ENCODE data around the gene RNF144A.
"Not testable (repeated sequence)": the region's sequence is repeated elsewhere in the genome, so short reads cannot be mapped to it uniquely, and the experiment has no call there.

RNF144A gene

GRCh38 chr2:6982449-6982848, 65.2 kb downstream of the RNF144A start:
- no peak overlapping the region for H3K27ac Mint-ChIP-seq
- ATAC-seq (replicated peaks) (no peak), DNase-seq (no peak)
- peaks cover 32 to 59% of the 10 kb centered on the region in 2 donors for H3K4me1 Mint-ChIP-seq (ENCODE audit: low read depth in 2 of 2)
- no peaks in the 10 kb centered on the region for H3K9me3 Mint-ChIP-seq
- no peaks in the 10 kb centered on the region for H3K27me3 Mint-ChIP-seq
- no peak overlapping the region for H3K4me3 Mint-ChIP-seq
- peaks cover 6% of the 10 kb centered on the region for H3K36me3 Mint-ChIP-seq (ENCODE audit: insufficient read depth)

GRCh38 chr2:6982934-6983589, 65.8 kb downstream of the RNF144A start:
- Mint-ChIP-seq H3K4me1 (ENCODE audit: low read depth in 2 of 2) (peaks cover 32 to 56% of the 10 kb centered on the region in 2 donors), H3K27me3 (no peaks in the 10 kb centered on the region), H3K27ac (peak overlapping the region in 1 of 2 donors; percentile 72), H3K36me3 (ENCODE audit: insufficient read depth) (peaks cover 6% of the 10 kb centered on the region), H3K4me3 (no peak overlapping the region), H3K9me3 (no peaks in the 10 kb centered on the region)
- DNase-seq (no peak), ATAC-seq (replicated peaks) (no peak)

DNA sequence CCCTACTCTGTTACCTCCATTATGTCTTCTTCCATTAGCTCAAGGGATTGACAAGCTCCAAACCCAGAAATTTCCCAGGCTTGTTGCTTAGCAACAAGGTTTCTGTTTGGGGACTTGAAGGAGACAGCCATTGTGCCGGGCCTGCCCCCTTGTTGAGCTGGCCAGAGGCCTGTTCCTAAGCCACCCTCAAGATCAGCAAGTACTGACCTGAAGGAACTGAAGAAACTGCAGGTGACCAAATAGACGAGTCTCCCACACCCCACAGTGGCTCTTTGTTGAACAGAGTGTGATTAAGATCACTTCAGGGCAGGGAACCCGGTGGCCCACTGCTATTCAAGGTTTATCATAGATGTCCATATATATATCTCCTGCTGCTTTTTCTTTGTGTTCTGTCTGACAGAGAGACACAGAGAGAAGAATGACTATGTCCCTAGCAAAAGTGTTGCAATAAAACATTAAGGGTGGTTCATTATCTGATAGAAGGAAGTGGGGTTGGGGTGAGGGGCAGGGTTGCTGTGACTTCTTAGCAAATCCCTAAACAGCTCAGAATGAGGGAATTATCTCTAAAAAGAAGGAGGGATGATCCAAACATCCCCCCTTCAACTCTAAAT, 69.2 kb downstream of the RNF144A start:
- Mint-ChIP-seq H3K4me1 (ENCODE audit: low read depth in 2 of 2) (peaks cover 25 to 51% of the 10 kb centered on the region in 2 donors), H3K27ac (peak overlapping the region in 1 of 2 donors; percentile 61), H3K27me3 (no peaks in the 10 kb centered on the region), H3K4me3 (no peak overlapping the region), H3K36me3 (ENCODE audit: insufficient read depth) (peaks cover 6% of the 10 kb centered on the region), H3K9me3 (no peaks in the 10 kb centered on the region)
- DNase-seq (no peak), ATAC-seq (replicated peaks) (no peak)

DNA sequence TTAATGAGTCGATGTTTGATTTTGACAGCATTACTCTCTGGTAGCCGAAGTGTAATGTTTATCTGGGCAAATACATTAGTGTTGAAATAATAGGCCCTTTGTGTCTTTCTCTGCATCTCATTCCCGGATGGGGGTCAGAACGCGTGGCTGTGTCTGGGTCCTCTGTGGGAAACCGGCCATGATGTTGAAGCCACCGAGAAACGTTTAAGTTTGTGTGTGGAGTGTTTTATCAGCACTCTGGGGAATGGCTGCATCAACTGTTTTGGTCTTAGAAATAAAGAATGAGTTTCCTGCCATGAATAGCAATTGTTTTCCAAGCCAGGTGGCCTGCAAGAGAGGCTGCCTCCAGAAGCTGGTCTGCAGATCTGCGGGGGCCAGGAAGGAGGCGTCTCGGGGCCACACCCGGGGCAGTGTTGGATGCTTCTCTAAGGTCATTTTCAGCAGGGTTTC, 69.7 kb downstream of the RNF144A start:
- Mint-ChIP-seq H3K27me3 (no peaks in the 10 kb centered on the region), H3K36me3 (ENCODE audit: insufficient read depth) (peaks cover 4% of the 10 kb centered on the region), H3K27ac (peak overlapping the region in 1 of 2 donors; percentile 61), H3K9me3 (no peaks in the 10 kb centered on the region), H3K4me1 (ENCODE audit: low read depth in 2 of 2) (peaks cover 24 to 45% of the 10 kb centered on the region in 2 donors), H3K4me3 (no peak overlapping the region)
- DNase-seq (no peak), ATAC-seq (replicated peaks) (no peak)

GRCh38 chr2:6990871-6991270, 73.7 kb downstream of the RNF144A start:
- no peak overlapping the region for H3K27ac Mint-ChIP-seq
- peaks cover 14 to 17% of the 10 kb centered on the region in 2 donors for H3K4me1 Mint-ChIP-seq (ENCODE audit: low read depth in 2 of 2)
- ATAC-seq (replicated peaks) (no peak), DNase-seq (no peak)
- peaks cover 3% of the 10 kb centered on the region for H3K36me3 Mint-ChIP-seq (ENCODE audit: insufficient read depth)
- H3K4me3 Mint-ChIP-seq = no peak overlapping the region
- H3K9me3 Mint-ChIP-seq = no peaks in the 10 kb centered on the region
- no peaks in the 10 kb centered on the region for H3K27me3 Mint-ChIP-seq

DNA sequence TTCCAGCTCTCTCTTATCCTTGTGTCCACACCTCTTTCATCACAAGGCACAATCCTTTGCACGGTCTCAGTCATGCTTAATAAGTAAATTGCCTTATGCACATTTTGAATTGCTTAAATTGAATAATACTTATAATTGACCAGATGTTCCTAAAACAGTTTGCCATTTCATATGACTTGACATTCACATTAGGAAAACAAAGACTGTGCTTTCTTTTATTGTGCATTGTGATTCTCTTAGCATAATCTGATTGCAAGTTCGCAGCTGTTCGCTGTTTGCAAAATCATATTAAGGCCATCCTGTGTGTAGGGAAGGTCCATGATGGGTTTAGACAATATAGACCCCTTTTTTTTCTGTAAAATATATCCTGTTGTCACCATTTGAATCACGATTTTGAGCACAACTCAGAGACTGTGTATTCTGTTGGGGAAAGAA, 75.6 kb downstream of the RNF144A start:
- Mint-ChIP-seq H3K27ac (peak overlapping the region in 1 of 2 donors; percentile 48), H3K36me3 (ENCODE audit: insufficient read depth) (peaks cover 3% of the 10 kb centered on the region), H3K4me3 (no peak overlapping the region), H3K27me3 (no peaks in the 10 kb centered on the region), H3K9me3 (no peaks in the 10 kb centered on the region), H3K4me1 (ENCODE audit: low read depth in 2 of 2) (peaks cover 6 to 9% of the 10 kb centered on the region in 2 donors)
- ATAC-seq (replicated peaks) (no peak), DNase-seq (no peak)

- DNase-seq (no peak), ATAC-seq (replicated peaks) (no peak)
- Mint-ChIP-seq H3K27me3 (no peaks in the 10 kb centered on the region), H3K27ac (peak overlapping the region in 1 of 2 donors; percentile 48), H3K36me3 (ENCODE audit: insufficient read depth) (peaks cover 3% of the 10 kb centered on the region), H3K9me3 (no peaks in the 10 kb centered on the region), H3K4me1 (ENCODE audit: low read depth in 2 of 2) (peaks cover 8 to 9% of the 10 kb centered on the region in 2 donors), H3K4me3 (no peak overlapping the region)
Measured at GRCh38 chr2:6993229-6993640, 76.0 kb downstream of the RNF144A start.

- Mint-ChIP-seq H3K36me3 (ENCODE audit: insufficient read depth) (peaks cover 3% of the 10 kb centered on the region), H3K4me1 (ENCODE audit: low read depth in 2 of 2) (peaks cover 12 to 15% of the 10 kb centered on the region in 2 donors), H3K4me3 (no peak overlapping the region), H3K9me3 (no peaks in the 10 kb centered on the region), H3K27ac (peak overlapping the region in 1 of 2 donors; percentile 38), H3K27me3 (no peaks in the 10 kb centered on the region)
- no peak for ATAC-seq (replicated peaks)
- DNase-seq = no peak
Measured at GRCh38 chr2:6993936-6994335, 76.7 kb downstream of the RNF144A start.

DNA sequence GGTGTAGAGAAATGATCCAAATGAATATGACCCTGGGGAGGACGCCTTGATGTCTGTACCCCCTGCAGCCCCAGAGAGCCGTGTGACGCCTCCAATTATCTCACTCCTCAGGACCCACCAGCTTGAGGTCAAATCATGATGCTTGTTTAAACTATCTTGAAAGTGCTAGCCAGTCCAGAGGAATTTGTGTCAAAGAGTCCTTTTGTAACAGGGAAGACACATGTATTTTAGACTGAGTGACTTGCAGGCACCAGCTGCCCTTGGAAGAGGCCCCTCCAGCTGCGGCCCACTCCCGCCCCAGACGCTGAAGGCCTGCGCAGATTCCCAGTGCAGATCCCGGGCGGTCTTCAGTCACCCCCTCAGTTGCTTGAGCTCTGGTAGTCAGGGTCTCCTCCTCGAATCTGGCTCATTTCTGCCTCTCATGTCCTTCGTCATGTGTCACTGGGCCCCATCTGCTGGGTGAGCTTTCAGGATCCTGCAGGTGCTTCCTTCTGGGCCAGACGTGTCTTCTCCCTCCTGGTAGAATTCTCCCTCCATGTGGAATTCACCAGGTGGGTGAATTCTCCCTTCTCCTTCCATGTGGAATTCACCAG, 77.4 kb downstream of the RNF144A start:
- ATAC-seq (replicated peaks) = no peak
- Mint-ChIP-seq H3K4me1 (ENCODE audit: low read depth in 2 of 2) (peaks cover 16 to 18% of the 10 kb centered on the region in 2 donors), H3K4me3 (no peak overlapping the region)

DNA sequence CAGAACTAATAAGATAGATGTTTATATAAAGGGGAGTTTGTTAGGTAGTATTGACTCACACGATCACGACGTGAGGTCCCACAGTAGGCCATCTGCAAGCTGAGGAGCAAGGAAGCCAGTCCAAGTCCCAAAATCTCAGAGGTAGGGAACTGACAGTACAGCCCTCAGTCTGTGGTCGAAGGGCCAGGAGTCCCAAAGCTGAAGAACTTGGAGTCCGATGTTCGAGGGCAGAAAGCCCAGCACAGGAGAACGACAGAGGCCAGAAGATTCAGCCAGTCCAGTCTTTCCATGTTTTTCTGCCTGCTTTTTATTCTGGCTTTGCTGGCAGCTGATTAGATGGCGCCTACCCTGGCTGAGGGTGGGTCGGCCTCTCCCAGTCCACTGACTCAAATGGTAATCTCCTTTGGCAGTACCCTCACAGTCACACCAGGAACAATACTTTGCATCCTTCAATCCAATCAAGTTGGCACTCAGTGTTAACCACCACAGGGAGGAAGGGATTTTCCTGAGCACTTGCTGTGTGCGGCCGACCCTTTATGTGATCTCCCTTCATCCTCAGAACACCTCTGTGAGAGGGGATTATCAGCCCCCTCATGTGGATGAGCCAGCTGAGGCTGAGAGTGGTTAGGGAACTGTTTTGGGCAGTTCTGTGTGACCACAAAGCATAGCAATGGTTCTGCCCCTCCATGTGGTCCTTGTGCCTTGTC, 78.3 kb downstream of the RNF144A start:
- ATAC-seq (replicated peaks) (no peak), DNase-seq (no peak)

More for the DNA sequence above, 77.4 kb downstream of the RNF144A start:
- DNase-seq = no peak
- H3K27me3 Mint-ChIP-seq = no peaks in the 10 kb centered on the region
- H3K27ac Mint-ChIP-seq = peak overlapping the region in 1 of 2 donors; percentile 46
- peaks cover 3% of the 10 kb centered on the region for H3K36me3 Mint-ChIP-seq (ENCODE audit: insufficient read depth)
- no peaks in the 10 kb centered on the region for H3K9me3 Mint-ChIP-seq

GRCh38 chr2:6999211-6999877, 82.1 kb downstream of the RNF144A start:
- Mint-ChIP-seq H3K4me3 (peak overlapping the region; percentile 12 to 68), H3K36me3 (ENCODE audit: insufficient read depth) (peaks cover 3% of the 10 kb centered on the region), H3K4me1 (ENCODE audit: low read depth in 2 of 2) (peaks cover 14 to 25% of the 10 kb centered on the region in 2 donors), H3K27ac (peak overlapping the region; percentile 81 to 91), H3K9me3 (no peaks in the 10 kb centered on the region), H3K27me3 (no peaks in the 10 kb centered on the region)
- ATAC-seq (replicated peaks) = peak; percentile 80
- DNase-seq = no peak

More for the DNA sequence above, 78.3 kb downstream of the RNF144A start:
- Mint-ChIP-seq H3K27ac (peak overlapping the region in 1 of 2 donors; percentile 46), H3K36me3 (ENCODE audit: insufficient read depth) (peaks cover 3% of the 10 kb centered on the region), H3K27me3 (no peaks in the 10 kb centered on the region), H3K4me1 (ENCODE audit: low read depth in 2 of 2) (peaks cover 19 to 21% of the 10 kb centered on the region in 2 donors), H3K4me3 (no peak overlapping the region), H3K9me3 (no peaks in the 10 kb centered on the region)

DNA sequence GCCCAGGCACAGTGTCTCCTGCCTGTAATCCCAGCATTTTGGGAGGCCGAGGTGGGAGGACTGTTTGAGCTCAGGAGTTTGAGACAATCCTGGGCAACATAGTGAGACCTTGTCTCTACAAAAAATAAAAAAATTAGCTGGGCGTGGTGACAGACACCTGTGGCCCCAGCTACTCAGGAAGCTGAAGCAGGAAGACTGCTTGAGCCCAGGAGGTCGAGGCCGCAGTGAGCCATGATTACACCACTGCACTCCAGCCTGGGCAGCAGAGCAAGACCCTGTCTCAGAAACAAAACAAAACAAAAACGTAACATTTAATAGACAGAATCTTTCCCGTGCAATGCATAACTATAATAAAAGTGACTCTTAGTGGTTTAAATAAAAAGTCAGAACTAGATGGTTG, 84.2 kb downstream of the RNF144A start:
- H3K36me3 Mint-ChIP-seq (ENCODE audit: insufficient read depth); H3K9me3 Mint-ChIP-seq; H3K27me3 Mint-ChIP-seq; DNase-seq; ATAC-seq (replicated peaks); H3K4me3 Mint-ChIP-seq: not testable (repeated sequence)
- H3K27ac Mint-ChIP-seq = peak overlapping the region in 1 of 2 donors; percentile 20
- peaks cover 17 to 32% of the 10 kb centered on the region in 2 donors for H3K4me1 Mint-ChIP-seq (ENCODE audit: low read depth in 2 of 2)

- H3K9me3 Mint-ChIP-seq = no peaks in the 10 kb centered on the region
- peaks cover 23 to 35% of the 10 kb centered on the region in 2 donors for H3K4me1 Mint-ChIP-seq (ENCODE audit: low read depth in 2 of 2)
- H3K27me3 Mint-ChIP-seq = no peaks in the 10 kb centered on the region
- no peak for DNase-seq
- H3K27ac Mint-ChIP-seq = peak overlapping the region in 1 of 2 donors; percentile 65
- ATAC-seq (replicated peaks) = no peak
- H3K4me3 Mint-ChIP-seq = no peak overlapping the region
- H3K36me3 Mint-ChIP-seq (ENCODE audit: insufficient read depth) = peaks cover 5% of the 10 kb centered on the region
Measured at GRCh38 chr2:7003895-7004294, 86.7 kb downstream of the RNF144A start.
